Measurements from ENCODE around the gene FCN1. TPM values are rescaled to one million over a fixed set of nuclear protein-coding genes. Genes with fewer than 3 reads are reported as not detected.

The FCN1 gene
- total and polyA plus RNA-seq, 9 of the 15 experiments (the other 6 are each of a cell fraction or from before 2014, with no cell fraction given): not detected

- Histone ChIP-seq H3K36me3 (ENCODE audit: control insufficient read depth, insufficient read depth, low read length) (no peaks in the 10 kb centered on the region), H3K9me1 (ENCODE audit: control insufficient read depth, insufficient read depth, low read length) (no peaks in the 10 kb centered on the region), H3K27ac (ENCODE audit: extremely low read depth, low read depth, low read length) (no peak overlapping the region), H2AFZ (ENCODE audit: low read depth, low read length) (no peak overlapping the region), H3K27me3 (ENCODE audit: control insufficient read depth in 2 of 2, insufficient read depth in 2 of 2, low read length in 2 of 2) (peaks cover 7 to 50% of the 10 kb centered on the region in 2 experiments; a peak in 4 of 5 replicates), H3K9me3 (replicated peaks; ENCODE audit: control insufficient read depth, insufficient read depth, low read depth, low read length) (no peaks in the 10 kb centered on the region), H3K4me1 (replicated peaks in 1 of 2; ENCODE audit: control insufficient read depth in 2 of 2, insufficient read depth in 2 of 2, low read length in 2 of 2) (no peaks in the 10 kb centered on the region), H4K20me1 (replicated peaks; ENCODE audit: control insufficient read depth, insufficient read depth, low read length) (0 out of 2 replicates have a peak, but pooled peaks cover 7% of the 10 kb centered on the region), H3K79me2 (ENCODE audit: control insufficient read depth, insufficient read depth, low read length) (no peaks in the 10 kb centered on the region), H3K4me2 (ENCODE audit: insufficient read depth, low read length) (no peak overlapping the region), H3K4me3 (no peak overlapping the region), H3K9ac (ENCODE audit: insufficient read depth in 1 of 2, low read depth in 2 of 2, low read length in 2 of 2) (no peak overlapping the region)
- in situ Hi-C loops (cut with MboI) (no loop called here), intact Hi-C loops (cut with micrococcal nuclease) (no loop called here)
- no peak for TF ChIP-seq GTF2B (IDR thresholded peaks at IDR 0.05; ENCODE audit: extremely low read depth, insufficient read length)
- no peak for TF ChIP-seq PHB (CRISPR knock-in tag; IDR thresholded peaks at IDR 0.05)
- ChIA-PET CTCF (ENCODE audit: low intra/inter-chr PET ratio) (no interaction called here), POLR2A (interaction anchor here (0.7 kb wide), 1 partner anchor 9 kb away, joined by 4 read pairs; no protein-coding TSS in a partner anchor)
- no TSS peak for BruUV-seq (replicated peaks)
- WGBS (ENCODE audit: insufficient coverage, low coverage, missing lambda C conversion rate): 1% methylated on average over 14 of the region's 14 CpGs
- DNase-seq (ENCODE audit: extremely low read depth in 1 of 4, low spot score in 3 of 4) (no peak), FAIRE-seq (no peak), ATAC-seq (no peak)
Measured at GRCh38 chr9:134944916-134945315, 27.2 kb upstream of the FCN1 start.

DNA sequence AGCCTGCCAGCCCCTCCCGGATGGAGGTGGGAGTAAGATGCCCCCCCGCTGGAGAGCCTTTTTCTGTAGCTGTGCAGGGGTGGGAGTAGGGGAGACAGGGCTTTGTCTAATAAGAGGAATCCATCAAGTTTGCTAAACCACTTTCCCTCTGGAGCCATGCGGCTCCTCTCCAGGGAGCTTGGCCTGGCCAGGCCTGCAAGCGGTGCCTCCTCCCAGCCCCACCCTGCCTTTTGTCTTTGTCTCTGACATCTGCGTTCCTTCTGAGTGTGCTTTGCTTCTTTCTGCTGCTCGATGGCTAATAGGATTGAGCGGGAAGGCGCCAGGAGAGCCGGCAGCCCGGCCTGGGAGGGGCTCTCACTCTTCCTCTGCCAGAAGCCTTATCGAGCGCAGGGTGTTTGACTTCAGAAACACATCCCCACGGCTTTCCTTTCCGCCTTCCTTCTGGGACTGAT lies 26.7 kb upstream of the FCN1 start:
- no peaks in the 10 kb centered on the region for H3K79me2 ChIP-seq (ENCODE audit: control insufficient read depth, insufficient read depth, low read length)
- 1% methylated on average over 13 of the region's 14 CpGs for WGBS (ENCODE audit: insufficient coverage, low coverage, missing lambda C conversion rate)
- no peaks in the 10 kb centered on the region for H3K9me3 ChIP-seq (replicated peaks; ENCODE audit: control insufficient read depth, insufficient read depth, low read depth, low read length)
- H3K36me3 ChIP-seq (ENCODE audit: control insufficient read depth, insufficient read depth, low read length): no peaks in the 10 kb centered on the region
- H3K4me1 ChIP-seq (replicated peaks in 1 of 2; ENCODE audit: control insufficient read depth in 2 of 2, insufficient read depth in 2 of 2, low read length in 2 of 2): no peaks in the 10 kb centered on the region
- peaks cover 7% of the 10 kb centered on the region; the same call in 1 of the 2 replicates for H4K20me1 ChIP-seq (replicated peaks; ENCODE audit: control insufficient read depth, insufficient read depth, low read length)
- DNase-seq (ENCODE audit: extremely low read depth in 1 of 4, low spot score in 3 of 4) (no peak), FAIRE-seq (no peak), ATAC-seq (no peak)
- peaks cover 7 to 55% of the 10 kb centered on the region in 2 experiments; a peak in 4 of 5 replicates for H3K27me3 ChIP-seq (ENCODE audit: control insufficient read depth in 2 of 2, insufficient read depth in 2 of 2, low read length in 2 of 2)
- CTCF ChIA-PET (ENCODE audit: low intra/inter-chr PET ratio): no interaction called here
- no peak overlapping the region for H3K4me3 ChIP-seq
- H3K27ac ChIP-seq (ENCODE audit: extremely low read depth, low read depth, low read length): no peak overlapping the region
- in situ Hi-C loops (cut with MboI): no loop called here
- intact Hi-C loops (cut with micrococcal nuclease): no loop called here
- no peak overlapping the region for H3K9ac ChIP-seq (ENCODE audit: insufficient read depth in 1 of 2, low read depth in 2 of 2, low read length in 2 of 2)
- POLR2A ChIA-PET: interaction anchor here (0.7 kb wide), 1 partner anchor 9 kb away, joined by 4 read pairs; no protein-coding TSS in a partner anchor
- TF ChIP-seq PML (IDR thresholded peaks at IDR 0.05; ENCODE audit: low read length) (no peak), ZNF436 (CRISPR knock-in tag; IDR thresholded peaks at IDR 0.05) (no peak), BMI1 (IDR thresholded peaks at IDR 0.05; ENCODE audit: low read length) (no peak), CAMTA2 (CRISPR knock-in tag; conservative IDR thresholded peaks at IDR 0.05) (no peak), POLR3A (IDR thresholded peaks at IDR 0.05; ENCODE audit: borderline replicate concordance, extremely low read depth, insufficient read depth, insufficient read length) (no peak)
- TF ChIP-seq, protein P1, sequence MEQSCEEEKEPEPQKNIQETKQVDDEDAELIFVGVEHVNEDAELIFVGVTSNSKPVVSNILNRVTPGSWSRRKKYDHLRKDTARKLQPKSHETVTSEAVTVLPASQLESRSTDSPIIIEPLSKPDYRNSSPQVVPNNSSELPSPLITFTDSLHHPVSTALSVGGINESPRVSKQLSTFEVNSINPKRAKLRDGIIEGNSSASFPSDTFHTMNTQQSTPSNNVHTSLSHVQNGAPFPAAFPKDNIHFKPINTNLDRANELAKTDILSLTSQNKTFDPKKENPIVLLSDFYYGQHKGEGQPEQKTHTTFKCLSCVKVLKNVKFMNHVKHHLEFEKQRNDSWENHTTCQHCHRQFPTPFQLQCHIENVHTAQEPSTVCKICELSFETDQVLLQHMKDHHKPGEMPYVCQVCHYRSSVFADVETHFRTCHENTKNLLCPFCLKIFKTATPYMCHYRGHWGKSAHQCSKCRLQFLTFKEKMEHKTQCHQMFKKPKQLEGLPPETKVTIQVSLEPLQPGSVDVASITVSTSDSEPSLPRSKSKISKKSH (CRISPR knock-in tag; IDR thresholded peaks at IDR 0.05): no peak
- BruUV-seq (replicated peaks): no TSS peak
- H3K9me1 ChIP-seq (ENCODE audit: control insufficient read depth, insufficient read depth, low read length): no peaks in the 10 kb centered on the region
- H2AFZ ChIP-seq (ENCODE audit: low read depth, low read length): no peak overlapping the region
- H3K4me2 ChIP-seq (ENCODE audit: insufficient read depth, low read length): no peak overlapping the region
